Muscle of back (tissue), 13 donors: ENCODE measurements around the gene ZNF100. TPM values are rescaled to one million over a fixed set of nuclear protein-coding genes. Genes with fewer than 3 reads are reported as not detected.
"Not testable (repeated sequence)": the region's sequence is repeated elsewhere in the genome, so short reads cannot be mapped to it uniquely, and the experiment has no call there.

ENCODE experiments used
- DNase-seq, 3 donors: peaks; one replicate each; pipeline versions ENCODE4 v3.0.0 to v3.0.0-alpha.2; 2013
- long read RNA-seq, 9 donors: transcript quantifications; one replicate each; lab custom pipeline, GENCODE V29; 2026
- polyA plus RNA-seq, 10 donors: library from polyadenylated mRNA; unstranded; fragments of 120-200 nt; gene quantifications; one replicate each; pipeline ENCODE4 v1.2.1, GENCODE V29; 2013; ENCODE audit not compliant: insufficient read length in 10 of 10

ZNF100 gene
- polyA plus RNA-seq, result 10 to 100 TPM in 2 of 10 donors, 1 to 10 TPM in 8; 4.5 to 11.0 (median 6.7) TPM
- long read RNA-seq, donor 1, full-length matches to known transcripts, result 1 of 1 reads
- long read RNA-seq, donor 1, partial matches to known transcripts, result 0 of 1 reads
- long read RNA-seq, donor 1, other reads (novel, unspliced or antisense), result 0 of 1 reads
- long read RNA-seq, donor 2, full-length matches to known transcripts, result 1 of 1 reads
- long read RNA-seq, donor 2, partial matches to known transcripts, result 0 of 1 reads
- long read RNA-seq, donor 2, other reads (novel, unspliced or antisense), result 0 of 1 reads
- long read RNA-seq, donor 3, result 0 reads
- long read RNA-seq, donor 4, result 0 reads
- long read RNA-seq, donor 5, full-length matches to known transcripts, result 2 of 2 reads
- long read RNA-seq, donor 5, partial matches to known transcripts, result 0 of 2 reads
- long read RNA-seq, donor 5, other reads (novel, unspliced or antisense), result 0 of 2 reads
- long read RNA-seq, donor 6, full-length matches to known transcripts, result 1 of 1 reads
- long read RNA-seq, donor 6, partial matches to known transcripts, result 0 of 1 reads
- long read RNA-seq, donor 6, other reads (novel, unspliced or antisense), result 0 of 1 reads
- long read RNA-seq, donor 7, full-length matches to known transcripts, result 2 of 2 reads
- long read RNA-seq, donor 7, partial matches to known transcripts, result 0 of 2 reads
- long read RNA-seq, donor 7, other reads (novel, unspliced or antisense), result 0 of 2 reads
- long read RNA-seq, donor 8, result 0 reads
- long read RNA-seq, donor 9, result 0 reads

GRCh38 chr19:21767065-21767800 lies at the start of gene ZNF100:
TSS of gene ZNF100 (minus strand) at chr19:21767579. CDS start at chr19:21767429, 150 bp downstream.
- DNase-seq, result peak; percentile 95 to 97 (median 96)

DNA sequence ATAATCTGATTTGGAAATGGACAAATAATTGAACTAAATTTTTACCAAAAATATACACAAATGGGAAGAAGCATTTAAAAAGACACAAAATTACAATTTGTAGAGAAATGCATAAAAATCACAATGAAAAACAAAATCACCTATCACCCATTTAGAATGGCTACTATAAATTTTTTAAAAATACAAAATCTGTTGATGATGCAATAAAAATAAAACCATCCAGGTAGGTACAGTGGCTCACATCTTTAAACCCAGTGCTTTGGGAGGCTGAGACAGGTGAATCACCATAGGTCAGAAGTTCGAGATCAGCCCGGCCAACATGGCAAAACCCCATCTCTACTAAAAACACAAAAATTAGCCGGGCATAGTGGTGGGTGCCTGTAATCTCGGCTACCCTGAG lies 45.1 kb upstream of the ZNF100 start:
- no peak for DNase-seq

- DNase-seq, result not testable (repeated sequence)
These were observed 41.1 kb upstream of the ZNF100 start for GRCh38 chr19:21808400-21809000.

DNA sequence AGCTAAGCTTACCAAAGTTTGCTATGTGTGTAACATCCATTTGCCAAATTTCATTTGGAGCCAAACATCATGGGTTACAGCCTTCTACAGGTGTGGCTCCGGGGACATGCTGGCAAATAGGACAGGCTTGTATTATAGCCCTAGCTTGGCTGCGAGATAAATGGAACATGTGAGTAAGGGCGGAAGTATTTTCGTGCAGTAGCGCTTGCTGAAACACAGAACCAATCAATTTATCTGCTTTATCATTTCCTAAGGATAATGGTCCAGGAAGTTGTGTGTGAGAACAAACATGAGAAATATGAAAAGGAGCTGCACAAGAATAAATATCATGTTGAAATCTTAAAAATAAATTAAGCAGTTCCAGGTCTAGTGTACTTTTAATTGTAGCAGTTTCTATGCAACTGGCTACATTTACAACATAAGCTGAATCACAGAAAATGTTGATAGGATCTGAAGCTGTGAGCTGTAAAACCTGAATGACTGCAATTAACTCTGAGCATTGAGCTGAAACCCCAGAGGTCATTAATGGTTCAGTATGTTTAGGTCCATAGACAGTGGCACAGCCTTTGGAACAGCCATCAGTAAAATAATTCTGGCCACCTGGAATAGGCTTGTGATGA lies 22.2 kb upstream of the ZNF100 start:
- DNase-seq, result no peak

DNA sequence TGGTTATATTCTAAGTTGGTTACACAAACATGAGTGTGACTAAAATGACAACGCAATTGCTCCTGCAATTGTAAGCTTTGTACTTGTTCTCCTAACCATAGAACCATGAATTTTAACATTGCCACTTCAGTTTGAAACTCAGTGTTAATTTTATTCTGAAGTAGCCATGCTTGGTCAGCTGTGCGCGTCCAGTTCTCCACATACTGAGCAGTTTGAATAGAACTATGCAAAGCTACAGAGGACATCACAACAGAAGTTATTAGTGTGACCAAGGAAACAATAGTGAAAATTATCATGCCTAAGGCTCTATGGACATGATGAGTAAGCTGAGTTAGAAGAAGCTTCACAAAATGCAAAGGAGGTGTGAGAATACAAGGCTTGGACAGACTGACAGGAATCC lies 19.6 kb upstream of the ZNF100 start:
- DNase-seq, result no peak

- DNase-seq, result not testable (repeated sequence)
These were observed 8.4 kb upstream of the ZNF100 start for GRCh38 chr19:21775792-21776191.

DNA sequence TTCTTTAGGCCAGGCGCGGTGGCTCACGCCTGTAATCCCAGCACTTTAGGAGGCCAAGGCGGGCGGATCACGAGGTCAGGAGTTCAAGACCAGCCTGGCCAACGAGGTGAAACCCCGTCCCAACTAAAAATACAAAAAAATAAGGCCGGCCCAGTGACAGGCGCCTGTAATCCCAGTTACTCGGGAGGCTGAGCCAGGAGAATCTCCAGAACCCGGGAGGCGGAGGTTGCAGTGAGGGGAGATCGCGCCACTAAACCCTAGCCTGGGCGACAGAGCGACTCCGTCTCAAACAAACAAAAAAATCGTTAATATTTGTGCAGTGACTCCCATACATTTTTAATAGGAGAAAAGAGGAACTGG lies 694 bp downstream of the ZNF100 start:
- not testable (repeated sequence) for DNase-seq

DNA sequence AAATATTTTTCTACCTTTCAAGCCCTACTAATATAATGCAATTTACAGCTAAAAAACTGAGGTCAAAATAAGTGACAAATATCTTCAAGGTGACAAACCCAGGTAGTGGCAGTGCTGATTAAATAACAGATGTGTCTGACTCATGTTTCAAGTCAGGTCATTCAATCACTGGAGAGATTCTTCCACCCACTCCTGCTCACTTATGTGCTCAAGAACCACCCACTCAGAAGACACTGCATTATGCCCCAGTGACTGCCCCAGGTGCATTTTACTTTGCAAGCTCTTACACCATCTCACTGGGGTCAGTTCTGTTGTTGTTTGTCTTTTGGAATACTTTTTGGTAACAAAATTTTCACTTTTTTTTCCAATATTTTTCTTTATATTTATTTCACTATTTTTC lies 2.2 kb downstream of the ZNF100 start:
- no peak for DNase-seq

GRCh38 chr19:21761547-21761946 lies 5.8 kb downstream of the ZNF100 start:
- DNase-seq, result not testable (repeated sequence)

GRCh38 chr19:21758296-21758695 lies 9.1 kb downstream of the ZNF100 start:
- DNase-seq, result no peak

DNA sequence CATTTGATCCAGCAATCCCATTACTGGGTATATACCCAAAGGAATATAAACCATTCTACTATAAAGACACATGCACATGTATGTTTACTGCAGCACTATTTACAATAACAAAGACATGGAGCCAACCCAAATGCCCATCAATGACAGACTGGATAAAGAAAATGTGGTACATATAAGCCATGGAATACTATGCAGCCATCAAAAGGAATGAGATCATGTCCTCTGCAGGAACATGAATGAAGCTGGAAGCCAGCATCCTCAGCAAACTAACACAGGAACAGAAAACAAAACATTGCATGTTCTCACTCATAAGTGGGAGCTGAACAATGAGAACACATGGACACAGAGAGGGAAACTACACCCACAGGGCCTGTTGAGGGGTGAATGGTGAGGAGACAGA lies 11.8 kb downstream of the ZNF100 start:
- not testable (repeated sequence) for DNase-seq

DNA sequence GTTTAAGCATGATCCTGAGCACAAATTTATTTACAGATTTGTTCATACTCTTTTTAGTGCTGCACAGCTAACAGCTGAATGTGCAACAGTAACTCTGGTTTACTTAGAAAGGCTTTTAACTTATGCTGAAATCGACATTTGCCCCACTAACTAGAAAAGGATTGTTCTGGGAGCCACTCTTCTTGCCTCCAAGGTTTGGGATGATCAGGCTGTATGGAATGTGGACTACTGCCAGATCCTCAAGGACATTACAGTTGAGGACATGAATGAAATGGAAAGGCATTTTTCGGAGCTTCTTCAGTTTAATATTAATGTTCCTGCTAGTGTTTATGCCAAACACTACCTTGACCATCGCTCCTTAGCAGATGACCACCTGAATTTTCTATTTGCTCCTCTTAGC lies 16.0 kb downstream of the ZNF100 start:
- DNase-seq, result no peak

- no peak for DNase-seq
These were observed 16.7 kb downstream of the ZNF100 start for GRCh38 chr19:21750586-21751128.

GRCh38 chr19:21749090-21749489 lies 18.3 kb downstream of the ZNF100 start:
- DNase-seq, result no peak

- no peak for DNase-seq
These were observed 19.3 kb downstream of the ZNF100 start for GRCh38 chr19:21748088-21748487.

DNA sequence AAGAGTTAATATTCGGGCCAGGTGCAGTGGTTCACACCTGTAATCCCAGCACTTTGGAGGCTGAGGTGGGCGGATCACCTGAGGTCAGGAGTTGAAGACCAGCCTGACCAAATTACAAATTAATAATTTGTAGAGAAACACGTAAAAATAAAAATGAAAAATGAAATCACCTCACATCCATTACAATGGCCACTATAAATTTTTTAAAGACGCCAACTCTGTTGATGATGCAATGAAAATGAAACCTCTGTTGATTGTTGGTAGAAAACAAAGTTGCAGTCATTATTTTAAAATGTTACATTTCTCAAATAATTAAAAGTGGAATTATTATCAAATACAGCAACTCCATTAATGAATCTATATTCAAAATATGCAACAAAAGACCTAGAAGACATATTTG lies 26.8 kb downstream of the ZNF100 start:
- DNase-seq, result no peak

- DNase-seq, result not testable (repeated sequence)
These were observed 40.2 kb downstream of the ZNF100 start for GRCh38 chr19:21726942-21727747.

DNA sequence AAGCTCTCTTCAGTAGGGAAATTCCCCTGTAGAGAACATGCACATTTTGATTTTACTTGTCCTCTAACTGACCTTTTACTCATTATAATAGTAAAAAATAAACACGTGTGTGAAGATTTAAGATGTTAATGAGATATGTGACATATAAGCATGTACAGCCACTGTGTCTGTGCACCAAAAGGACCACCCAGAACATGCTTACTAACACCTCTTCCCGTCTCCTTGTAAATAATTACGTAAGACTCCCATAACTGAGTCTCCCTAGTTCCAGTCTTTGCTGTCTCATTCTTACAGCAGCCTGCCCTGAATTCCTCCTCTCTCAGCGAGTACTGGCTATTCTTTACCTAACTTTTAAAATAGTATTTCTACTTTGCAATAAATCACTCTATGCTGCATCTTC lies 53.6 kb downstream of the ZNF100 start:
- DNase-seq, result no peak

GRCh38 chr19:21709464-21709863 lies 57.9 kb downstream of the ZNF100 start:
- no peak for DNase-seq

DNA sequence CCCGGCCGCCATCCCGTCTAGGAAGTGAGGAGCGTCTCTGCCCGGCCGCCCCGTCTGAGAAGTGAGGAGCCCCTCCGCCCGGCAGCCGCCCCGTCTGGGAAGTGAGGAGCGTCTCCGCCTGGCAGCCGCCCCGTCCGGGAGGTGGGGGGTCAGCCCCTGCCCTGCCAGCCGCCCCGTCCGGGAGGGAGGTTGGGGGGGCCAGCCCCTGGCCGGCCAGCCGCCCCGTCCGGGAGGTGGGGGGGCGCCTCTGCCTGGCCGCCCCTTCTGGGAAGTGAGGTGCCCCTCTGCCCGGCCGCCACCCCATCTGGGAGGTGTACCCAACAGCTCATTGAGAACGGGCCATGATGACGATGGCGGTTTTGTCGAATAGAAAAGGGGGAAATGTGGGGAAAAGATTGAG lies 59.5 kb downstream of the ZNF100 start:
- DNase-seq, result not testable (repeated sequence)
